A673 (cell line): ENCODE data around the gene SLC26A2. TPM values are rescaled to one million over a fixed set of nuclear protein-coding genes. Genes with fewer than 3 reads are reported as not detected.

Experiments
- BruUV-seq: library from RNA; stranded (reverse); fragments of 400-500 nt; replicated peaks from 2 replicates; lab custom pipeline; 2021; lab: Mats Ljungman, UMichigan
- CTCF ChIA-PET: fragments of 300-600 bp; sonication (Branson Sonifier 250); formaldehyde crosslinking; loops from one replicate; lab custom pipeline; 2022; ENCODE audit warnings: antibody characterized with exemption; lab: Charles Lee
- POLR2A ChIA-PET: fragments of 300-600 bp; sonication (Branson Sonifier 250); formaldehyde crosslinking; loops from one replicate; lab custom pipeline; 2022; ENCODE audit warnings: antibody characterized with exemption; ENCODE audit not compliant: low non-redundant PET; lab: Charles Lee
- DNase-seq: peaks from one replicate; pipeline ENCODE4 v3.0.0-alpha.2; 2015; ENCODE audit warnings: low spot score
- H3K27ac ChIP-seq: fragments of 200-600 bp; sonication (generic); 2 replicates; pipeline ENCODE4 v1.5.1; 2016; ENCODE audit warnings: mixed run types, low read depth, mild to moderate bottlenecking, mixed read lengths, antibody characterized with exemption, low read length; ENCODE audit not compliant: poor library complexity, severe bottlenecking
- H3K27me3 ChIP-seq: fragments of 200-600 bp; sonication (generic); replicated peaks from 2 replicates; pipeline ENCODE4 v1.6.1; 2017; ENCODE audit warnings: mixed run types, low read depth, mild to moderate bottlenecking, mixed read lengths, antibody characterized with exemption, low read length; ENCODE audit not compliant: insufficient read depth, poor library complexity
- H3K36me3 ChIP-seq: fragments of 200-600 bp; sonication (generic); 2 replicates; pipeline ENCODE4 v1.6.1; 2016; ENCODE audit warnings: mixed run types, mild to moderate bottlenecking, mixed read lengths, antibody characterized with exemption, low read length; ENCODE audit not compliant: insufficient read depth, poor library complexity, severe bottlenecking
- H3K4me1 ChIP-seq: fragments of 200-600 bp; sonication (generic); 2 replicates; pipeline ENCODE4 v1.6.1; 2017; ENCODE audit warnings: mixed run types, mild to moderate bottlenecking, mixed read lengths, antibody characterized with exemption, low read length; ENCODE audit not compliant: insufficient read depth, poor library complexity, severe bottlenecking
- H3K4me3 ChIP-seq: fragments of 200-600 bp; sonication (generic); 2 replicates; pipeline ENCODE4 v1.5.1; 2016; ENCODE audit warnings: low read depth, mixed run types, mild to moderate bottlenecking, mixed read lengths, low read length; ENCODE audit not compliant: poor library complexity, severe bottlenecking
- H3K9me3 ChIP-seq: fragments of 200-600 bp; sonication (generic); 2 replicates; pipeline ENCODE4 v1.6.1; 2016; ENCODE audit warnings: mixed run types, low read depth, mild to moderate bottlenecking, mixed read lengths, antibody characterized with exemption, low read length; ENCODE audit not compliant: poor library complexity, severe bottlenecking
- CTCF ChIP-seq: fragments of 300-800, 200-600 bp; sonication (generic); conservative IDR thresholded peaks from 2 replicates; pipeline ENCODE4 v1.5.1; 2017; ENCODE audit warnings: low read depth, mild to moderate bottlenecking, antibody characterized with exemption, low read length, moderate library complexity, mixed read lengths
- EZH2 ChIP-seq: fragments of 200-600 bp; sonication (generic); IDR thresholded peaks from 2 replicates; pipeline ENCODE4 v1.6.1; 2017; ENCODE audit warnings: borderline replicate concordance, low read depth, mild to moderate bottlenecking, mixed read lengths, antibody characterized with exemption, low read length; ENCODE audit not compliant: poor library complexity, severe bottlenecking
- intact Hi-C: fragments of 100-400 bp; cut with micrococcal nuclease; formaldehyde crosslinking; loops from one replicate; pipeline ENCODE4 v1.10.0; 2022; ENCODE audit not compliant: unreplicated experiment
- total RNA-seq: library from RNA; stranded (reverse); gene quantifications from 2 replicates; pipeline ENCODE4 v1.2.3, GENCODE V29; 2021

SLC26A2 gene
- total RNA-seq, 1 experiment from 2014 or later, result 83.0 TPM

- Histone ChIP-seq H3K36me3 (peaks cover 17% of the 10 kb centered on the region), H3K9me3 (no peaks in the 10 kb centered on the region), H3K4me3 (no peak overlapping the region), H3K27ac (peak overlapping the region; percentile 10), H3K4me1 (peaks cover 36% of the 10 kb centered on the region), H3K27me3 (no peaks in the 10 kb centered on the region)
- no peak for DNase-seq
- ChIA-PET CTCF (no interaction called here), POLR2A (no interaction called here)
- TF ChIP-seq EZH2 (no peak), CTCF (no peak)
- no TSS peak for BruUV-seq
- intact Hi-C loops, result no loop called here
Observed at GRCh38 chr5:149963729-149964128, 3.2 kb downstream of the SLC26A2 start.

- intact Hi-C loops, result no loop called here
- no peak overlapping the region for H3K27ac ChIP-seq
- no peaks in the 10 kb centered on the region for H3K9me3 ChIP-seq
- H3K36me3 ChIP-seq, result peaks cover 42% of the 10 kb centered on the region
- H3K27me3 ChIP-seq, result no peaks in the 10 kb centered on the region
- POLR2A ChIA-PET, result interaction anchor here (0.6 to 0.7 kb wide), 2 partner anchors 27 to 127 kb away, joined by 3 to 6 read pairs; no protein-coding TSS in a partner anchor
- CTCF ChIA-PET, result no interaction called here
- TF ChIP-seq CTCF (no peak), EZH2 (no peak)
- peaks cover 17% of the 10 kb centered on the region for H3K4me1 ChIP-seq
- no peak for DNase-seq
- H3K4me3 ChIP-seq, result no peak overlapping the region
- no TSS peak for BruUV-seq
Observed at GRCh38 chr5:149966946-149967345, 6.4 kb downstream of the SLC26A2 start.

- BruUV-seq, result no TSS peak
- H3K27ac ChIP-seq, result peak overlapping the region; percentile 48
- intact Hi-C loops, result no loop called here
- peaks cover 9% of the 10 kb centered on the region for H3K4me1 ChIP-seq
- no peaks in the 10 kb centered on the region for H3K27me3 ChIP-seq
- ChIA-PET POLR2A (no interaction called here), CTCF (no interaction called here)
- H3K9me3 ChIP-seq, result no peaks in the 10 kb centered on the region
- peaks cover 46% of the 10 kb centered on the region for H3K36me3 ChIP-seq
- no peak for DNase-seq
- no peak overlapping the region for H3K4me3 ChIP-seq
- TF ChIP-seq CTCF, result no peak
- no peak for TF ChIP-seq EZH2
Observed at GRCh38 chr5:149969181-149969930, 8.8 kb downstream of the SLC26A2 start.
